A673 (cell line): ENCODE data around the gene ADGRE1. TPM values are rescaled to one million over a fixed set of nuclear protein-coding genes. Genes with fewer than 3 reads are reported as not detected.
"Not testable (repeated sequence)": the region's sequence is repeated elsewhere in the genome, so short reads cannot be mapped to it uniquely, and the experiment has no call there.

Experiments
- BruUV-seq: library from RNA; stranded (reverse); fragments of 400-500 nt; replicated peaks from 2 replicates; lab custom pipeline; 2021; lab: Mats Ljungman, UMichigan
- CTCF ChIA-PET: fragments of 300-600 bp; sonication (Branson Sonifier 250); formaldehyde crosslinking; loops from one replicate; lab custom pipeline; 2022; ENCODE audit warnings: antibody characterized with exemption; lab: Charles Lee
- POLR2A ChIA-PET: fragments of 300-600 bp; sonication (Branson Sonifier 250); formaldehyde crosslinking; loops from one replicate; lab custom pipeline; 2022; ENCODE audit warnings: antibody characterized with exemption; ENCODE audit not compliant: low non-redundant PET; lab: Charles Lee
- DNase-seq: peaks from one replicate; pipeline ENCODE4 v3.0.0-alpha.2; 2015; ENCODE audit warnings: low spot score
- H3K27ac ChIP-seq: fragments of 200-600 bp; sonication (generic); 2 replicates; pipeline ENCODE4 v1.5.1; 2016; ENCODE audit warnings: mixed run types, low read depth, mild to moderate bottlenecking, mixed read lengths, antibody characterized with exemption, low read length; ENCODE audit not compliant: poor library complexity, severe bottlenecking
- H3K27me3 ChIP-seq: fragments of 200-600 bp; sonication (generic); replicated peaks from 2 replicates; pipeline ENCODE4 v1.6.1; 2017; ENCODE audit warnings: mixed run types, low read depth, mild to moderate bottlenecking, mixed read lengths, antibody characterized with exemption, low read length; ENCODE audit not compliant: insufficient read depth, poor library complexity
- H3K36me3 ChIP-seq: fragments of 200-600 bp; sonication (generic); 2 replicates; pipeline ENCODE4 v1.6.1; 2016; ENCODE audit warnings: mixed run types, mild to moderate bottlenecking, mixed read lengths, antibody characterized with exemption, low read length; ENCODE audit not compliant: insufficient read depth, poor library complexity, severe bottlenecking
- H3K4me1 ChIP-seq: fragments of 200-600 bp; sonication (generic); 2 replicates; pipeline ENCODE4 v1.6.1; 2017; ENCODE audit warnings: mixed run types, mild to moderate bottlenecking, mixed read lengths, antibody characterized with exemption, low read length; ENCODE audit not compliant: insufficient read depth, poor library complexity, severe bottlenecking
- H3K4me3 ChIP-seq: fragments of 200-600 bp; sonication (generic); 2 replicates; pipeline ENCODE4 v1.5.1; 2016; ENCODE audit warnings: low read depth, mixed run types, mild to moderate bottlenecking, mixed read lengths, low read length; ENCODE audit not compliant: poor library complexity, severe bottlenecking
- H3K9me3 ChIP-seq: fragments of 200-600 bp; sonication (generic); 2 replicates; pipeline ENCODE4 v1.6.1; 2016; ENCODE audit warnings: mixed run types, low read depth, mild to moderate bottlenecking, mixed read lengths, antibody characterized with exemption, low read length; ENCODE audit not compliant: poor library complexity, severe bottlenecking
- CTCF ChIP-seq: fragments of 300-800, 200-600 bp; sonication (generic); conservative IDR thresholded peaks from 2 replicates; pipeline ENCODE4 v1.5.1; 2017; ENCODE audit warnings: low read depth, mild to moderate bottlenecking, antibody characterized with exemption, low read length, moderate library complexity, mixed read lengths
- EZH2 ChIP-seq: fragments of 200-600 bp; sonication (generic); IDR thresholded peaks from 2 replicates; pipeline ENCODE4 v1.6.1; 2017; ENCODE audit warnings: borderline replicate concordance, low read depth, mild to moderate bottlenecking, mixed read lengths, antibody characterized with exemption, low read length; ENCODE audit not compliant: poor library complexity, severe bottlenecking
- intact Hi-C: fragments of 100-400 bp; cut with micrococcal nuclease; formaldehyde crosslinking; loops from one replicate; pipeline ENCODE4 v1.10.0; 2022; ENCODE audit not compliant: unreplicated experiment
- total RNA-seq: library from RNA; stranded (reverse); gene quantifications from 2 replicates; pipeline ENCODE4 v1.2.3, GENCODE V29; 2021

The ADGRE1 gene
- total RNA-seq, 1 experiment from 2014 or later = not detected

GRCh38 chr19:6868351-6868750 is 19.0 kb upstream of the ADGRE1 start:
- Histone ChIP-seq H3K9me3 (no peaks in the 10 kb centered on the region), H3K27ac (no peak overlapping the region), H3K4me3 (no peak overlapping the region), H3K4me1 (no peaks in the 10 kb centered on the region), H3K27me3 (no peaks in the 10 kb centered on the region), H3K36me3 (no peaks in the 10 kb centered on the region)
- peak; percentile 34 for DNase-seq
- intact Hi-C loops = no loop called here
- no peak for TF ChIP-seq CTCF
- no peak for TF ChIP-seq EZH2
- no TSS peak for BruUV-seq
- CTCF ChIA-PET = no interaction called here
- POLR2A ChIA-PET = no interaction called here

- H3K36me3 ChIP-seq, H3K27me3 ChIP-seq, H3K4me3 ChIP-seq, H3K9me3 ChIP-seq, CTCF ChIA-PET, BruUV-seq, DNase-seq, intact Hi-C loops, H3K4me1 ChIP-seq, POLR2A ChIA-PET, H3K27ac ChIP-seq: not testable (repeated sequence)
Measured at GRCh38 chr19:6869151-6869882, 18.1 kb upstream of the ADGRE1 start.

- H3K27me3 ChIP-seq = no peaks in the 10 kb centered on the region
Measured at GRCh38 chr19:6873708-6874431, 13.5 kb upstream of the ADGRE1 start.

More at GRCh38 chr19:6873708-6874431, 13.5 kb upstream of the ADGRE1 start:
- no peak overlapping the region for H3K27ac ChIP-seq
- H3K36me3 ChIP-seq = no peaks in the 10 kb centered on the region
- H3K4me3 ChIP-seq = no peak overlapping the region
- ChIA-PET POLR2A (no interaction called here), CTCF (no interaction called here)
- no peak for TF ChIP-seq EZH2
- TF ChIP-seq CTCF = no peak
- no TSS peak for BruUV-seq
- intact Hi-C loops = no loop called here
- H3K4me1 ChIP-seq = no peaks in the 10 kb centered on the region
- no peak for DNase-seq
- no peaks in the 10 kb centered on the region for H3K9me3 ChIP-seq
